Mesendoderm (in vitro differentiated cells): Measurements from ENCODE around the gene PPP2R1B.
"Not testable (repeated sequence)": the region's sequence is repeated elsewhere in the genome, so short reads cannot be mapped to it uniquely, and the experiment has no call there.

Experiments used
- DNase-seq: peaks from one replicate; pipeline ENCODE4 v3.0.0; 2013
- H2AK5ac ChIP-seq: 2 replicates; pipeline ENCODE4 v1.6.1; 2013; ENCODE audit warnings: low read length, inconsistent platforms
- H2BK120ac ChIP-seq: 2 replicates; pipeline ENCODE4 v1.6.1; 2013; ENCODE audit warnings: low read depth, mild to moderate bottlenecking, low read length, moderate library complexity, mixed read lengths
- H2BK15ac ChIP-seq: replicated peaks from 2 replicates; pipeline ENCODE4 v1.6.1; 2013; ENCODE audit warnings: low read depth, mild to moderate bottlenecking, moderate library complexity
- H2BK5ac ChIP-seq: 2 replicates; pipeline ENCODE4 v1.6.1; 2013; ENCODE audit warnings: low read length, inconsistent platforms
- H3K18ac ChIP-seq: 2 replicates; pipeline ENCODE4 v1.6.1; 2013; ENCODE audit warnings: mild to moderate bottlenecking, low read length, mixed read lengths
- H3K23ac ChIP-seq: one replicate; pipeline ENCODE4 v1.6.1; 2013; ENCODE audit warnings: low read length
- H3K27ac ChIP-seq: 2 replicates; pipeline ENCODE4 v1.5.1; 2013; ENCODE audit warnings: low read depth, mild to moderate bottlenecking, inconsistent platforms, low read length, moderate library complexity
- H3K27me3 ChIP-seq: 2 replicates; pipeline ENCODE4 v1.6.1; 2013; ENCODE audit warnings: low read length, control low read depth, mild to moderate bottlenecking, inconsistent platforms; ENCODE audit not compliant: insufficient read depth, poor library complexity
- H3K36me3 ChIP-seq: 2 replicates; pipeline ENCODE4 v1.6.1; 2013; ENCODE audit warnings: low read length, inconsistent platforms; ENCODE audit not compliant: control insufficient read depth, insufficient read depth
- H3K4ac ChIP-seq: one replicate; pipeline ENCODE4 v1.6.1; 2013; ENCODE audit warnings: low read depth, mild to moderate bottlenecking, low read length, moderate library complexity
- H3K4me1 ChIP-seq: 2 replicates; pipeline ENCODE4 v1.6.1; 2013; ENCODE audit warnings: low read depth, low read length, inconsistent platforms; ENCODE audit not compliant: control insufficient read depth
- H3K4me2 ChIP-seq: 2 replicates; pipeline ENCODE4 v1.6.1; 2013; ENCODE audit warnings: low read length
- H3K4me3 ChIP-seq: 2 replicates; pipeline ENCODE4 v1.5.1; 2013; ENCODE audit warnings: mild to moderate bottlenecking, low read length
- H3K56ac ChIP-seq: one replicate; pipeline ENCODE4 v1.6.1; 2013; ENCODE audit warnings: low read length
- H3K79me1 ChIP-seq: 2 replicates; pipeline ENCODE4 v1.6.1; 2013; ENCODE audit warnings: low read length, inconsistent platforms
- H3K79me2 ChIP-seq: 2 replicates; pipeline ENCODE4 v1.6.1; 2013; ENCODE audit warnings: mild to moderate bottlenecking, low read length; ENCODE audit not compliant: control insufficient read depth, insufficient read depth
- H3K9ac ChIP-seq: 2 replicates; pipeline ENCODE4 v1.6.1; 2013; ENCODE audit warnings: low read length, inconsistent platforms
- H4K5ac ChIP-seq: one replicate; pipeline ENCODE4 v1.6.1; 2013; ENCODE audit warnings: low read length
- H4K8ac ChIP-seq: one replicate; pipeline ENCODE4 v1.6.1; 2013; ENCODE audit warnings: low read depth, mild to moderate bottlenecking, control low read depth, low read length, moderate library complexity
- WGBS: extraction: QIAGEN DNeasy Blood & Tissue Kit; methylation state at CpG from one replicate; pipeline ENCODE4 v1.1.7; 2013; ENCODE audit warnings: low lambda C conversion rate, missing lambda C conversion rate; ENCODE audit not compliant: insufficient coverage; ENCODE audit errors: extremely low coverage; 5-methylcytosine and 5-hydroxymethylcytosine counted together

The PPP2R1B gene

GRCh38 chr11:111788464-111788863, 22.3 kb upstream of the PPP2R1B start:
- DNase-seq = no peak
- H2BK15ac ChIP-seq = no peak overlapping the region
- no peak overlapping the region for H2AK5ac ChIP-seq
- no peak overlapping the region for H2BK120ac ChIP-seq
- WGBS = no CpG with 5 or more reads among the region's 2 CpGs
- no peaks in the 10 kb centered on the region for H3K79me1 ChIP-seq
- H3K4me1 ChIP-seq = no peaks in the 10 kb centered on the region
- H4K5ac ChIP-seq = no peak overlapping the region
- no peaks in the 10 kb centered on the region for H3K36me3 ChIP-seq
- H3K79me2 ChIP-seq = no peaks in the 10 kb centered on the region
- H3K18ac ChIP-seq = no peak overlapping the region
- H4K8ac ChIP-seq = no peak overlapping the region
- no peak overlapping the region for H2BK5ac ChIP-seq
- H3K27me3 ChIP-seq = no peaks in the 10 kb centered on the region
- H3K27ac ChIP-seq = no peak overlapping the region
- no peak overlapping the region for H3K4me3 ChIP-seq
- no peak overlapping the region for H3K23ac ChIP-seq
- no peak overlapping the region for H3K4ac ChIP-seq
- no peak overlapping the region for H3K9ac ChIP-seq
- H3K56ac ChIP-seq = no peak overlapping the region
- no peak overlapping the region for H3K4me2 ChIP-seq

GRCh38 chr11:111788051-111788450, 21.9 kb upstream of the PPP2R1B start:
- Histone ChIP-seq H3K79me2 (no peaks in the 10 kb centered on the region), H3K27ac (no peak overlapping the region), H3K27me3 (no peaks in the 10 kb centered on the region), H2BK120ac (no peak overlapping the region), H3K36me3 (no peaks in the 10 kb centered on the region), H3K23ac (no peak overlapping the region), H3K4me1 (no peaks in the 10 kb centered on the region), H3K79me1 (no peaks in the 10 kb centered on the region), H3K4me2 (no peak overlapping the region), H3K4ac (no peak overlapping the region), H2AK5ac (no peak overlapping the region), H4K5ac (no peak overlapping the region), H2BK15ac (no peak overlapping the region), H2BK5ac (no peak overlapping the region), H3K56ac (no peak overlapping the region), H3K9ac (no peak overlapping the region), H3K18ac (no peak overlapping the region), H4K8ac (no peak overlapping the region), H3K4me3 (no peak overlapping the region)
- DNase-seq = no peak
- no CpG with 5 or more reads among the region's 2 CpGs for WGBS

GRCh38 chr11:111785886-111786412, 19.8 kb upstream of the PPP2R1B start:
- Histone ChIP-seq H3K4me3 (no peak overlapping the region), H2BK15ac (no peak overlapping the region), H3K79me2 (no peaks in the 10 kb centered on the region), H3K23ac (no peak overlapping the region), H3K56ac (no peak overlapping the region), H3K18ac (no peak overlapping the region), H3K27ac (no peak overlapping the region), H3K9ac (no peak overlapping the region), H2BK5ac (no peak overlapping the region), H3K4ac (no peak overlapping the region), H2BK120ac (no peak overlapping the region), H3K27me3 (no peaks in the 10 kb centered on the region), H2AK5ac (no peak overlapping the region), H4K5ac (no peak overlapping the region), H3K4me2 (no peak overlapping the region), H4K8ac (no peak overlapping the region), H3K79me1 (no peaks in the 10 kb centered on the region), H3K4me1 (no peaks in the 10 kb centered on the region), H3K36me3 (no peaks in the 10 kb centered on the region)
- no peak for DNase-seq
- WGBS = no CpG with 5 or more reads among the region's 2 CpGs

GRCh38 chr11:111785076-111785475, 18.9 kb upstream of the PPP2R1B start:
- Histone ChIP-seq H3K4me3 (no peak overlapping the region), H2BK15ac (no peak overlapping the region), H2BK5ac (no peak overlapping the region), H3K4me2 (no peak overlapping the region), H3K27me3 (no peaks in the 10 kb centered on the region), H3K4ac (no peak overlapping the region), H4K5ac (no peak overlapping the region), H3K23ac (no peak overlapping the region), H3K9ac (no peak overlapping the region), H2BK120ac (no peak overlapping the region), H3K36me3 (no peaks in the 10 kb centered on the region), H3K18ac (no peak overlapping the region), H3K56ac (no peak overlapping the region), H3K79me2 (no peaks in the 10 kb centered on the region), H3K27ac (no peak overlapping the region), H2AK5ac (no peak overlapping the region), H4K8ac (no peak overlapping the region), H3K79me1 (no peaks in the 10 kb centered on the region), H3K4me1 (no peaks in the 10 kb centered on the region)
- WGBS = no CpG with 5 or more reads among the region's 2 CpGs
- DNase-seq = peak; percentile 85

- not testable (repeated sequence) for H3K18ac ChIP-seq, DNase-seq, H2AK5ac ChIP-seq, H4K5ac ChIP-seq, H2BK120ac ChIP-seq, H3K56ac ChIP-seq, H3K27me3 ChIP-seq, H2BK5ac ChIP-seq, H3K27ac ChIP-seq, H3K4me3 ChIP-seq, H3K36me3 ChIP-seq, H4K8ac ChIP-seq, H3K4ac ChIP-seq, H3K4me2 ChIP-seq, H3K4me1 ChIP-seq, H3K79me1 ChIP-seq, H2BK15ac ChIP-seq, H3K79me2 ChIP-seq, H3K9ac ChIP-seq, H3K23ac ChIP-seq
- WGBS = no CpG with 5 or more reads among the region's 10 CpGs
Observed at GRCh38 chr11:111784311-111784710, 18.1 kb upstream of the PPP2R1B start.

GRCh38 chr11:111782109-111782741, 16.0 kb upstream of the PPP2R1B start:
- Histone ChIP-seq H3K23ac (no peak overlapping the region), H3K27me3 (no peaks in the 10 kb centered on the region), H3K56ac (no peak overlapping the region), H3K79me1 (no peaks in the 10 kb centered on the region), H3K4me1 (no peaks in the 10 kb centered on the region), H2BK120ac (no peak overlapping the region), H3K4ac (no peak overlapping the region), H4K8ac (no peak overlapping the region), H2AK5ac (no peak overlapping the region), H3K36me3 (no peaks in the 10 kb centered on the region), H4K5ac (no peak overlapping the region), H3K18ac (no peak overlapping the region), H3K4me2 (no peak overlapping the region), H2BK5ac (no peak overlapping the region), H3K4me3 (no peak overlapping the region), H3K79me2 (no peaks in the 10 kb centered on the region), H3K9ac (no peak overlapping the region), H3K27ac (no peak overlapping the region), H2BK15ac (no peak overlapping the region)
- no peak for DNase-seq
- WGBS = no CpG with 5 or more reads among the region's 5 CpGs
